ENCODE results near the gene OR51E1. TPM values are rescaled to one million over a fixed set of nuclear protein-coding genes. Genes with fewer than 3 reads are reported as not detected.

Gene OR51E1
- total RNA-seq, 1 donor from 2014 or later, result not detected

DNA sequence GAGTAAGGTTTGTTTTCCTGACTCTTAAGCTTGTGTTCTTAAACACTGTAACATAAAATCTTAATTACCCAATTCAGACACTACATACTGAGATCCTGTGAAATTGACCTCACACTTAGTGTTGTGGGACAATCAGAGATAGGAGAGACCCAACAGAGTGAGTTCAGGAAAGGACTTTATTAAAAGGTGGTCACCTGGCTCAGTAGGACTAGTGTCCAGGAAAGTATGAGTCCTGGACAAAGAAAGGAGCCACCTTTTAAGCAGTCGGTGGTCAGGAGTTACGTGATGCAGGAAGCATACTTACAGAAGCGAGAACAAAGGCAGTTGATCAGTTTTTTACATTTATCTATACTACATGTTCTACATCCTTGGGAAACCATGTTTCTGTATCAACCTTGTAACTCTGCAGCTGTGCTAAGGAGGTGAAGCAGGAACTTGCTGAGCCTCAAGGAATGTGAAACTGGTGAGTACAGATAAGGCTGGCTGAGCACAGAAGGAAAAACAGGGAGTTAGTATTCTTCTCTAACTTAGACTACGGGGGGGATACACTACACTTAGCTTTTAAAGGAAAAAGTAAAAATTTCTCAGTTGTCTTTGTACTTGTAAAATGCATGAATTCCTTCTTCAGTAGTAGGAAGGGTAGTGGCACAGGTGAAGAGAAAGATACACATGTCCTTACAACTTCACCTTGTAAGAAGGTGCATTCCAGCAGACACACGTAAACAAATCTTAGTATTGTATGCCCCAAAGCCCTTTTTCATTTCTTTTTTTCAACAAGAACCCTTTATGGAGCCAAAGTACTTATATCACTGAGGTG lies 15.1 kb downstream of the OR51E1 start:
- Histone ChIP-seq H3K4me3 (ENCODE audit: low read depth, low read length) (no peak overlapping the region), H3K27me3 (ENCODE audit: control insufficient read depth, insufficient read depth, low read length) (no peaks in the 10 kb centered on the region), H3K36me3 (ENCODE audit: control insufficient read depth, insufficient read depth, low read length) (no peaks in the 10 kb centered on the region)
- TF ChIP-seq, protein P1, sequence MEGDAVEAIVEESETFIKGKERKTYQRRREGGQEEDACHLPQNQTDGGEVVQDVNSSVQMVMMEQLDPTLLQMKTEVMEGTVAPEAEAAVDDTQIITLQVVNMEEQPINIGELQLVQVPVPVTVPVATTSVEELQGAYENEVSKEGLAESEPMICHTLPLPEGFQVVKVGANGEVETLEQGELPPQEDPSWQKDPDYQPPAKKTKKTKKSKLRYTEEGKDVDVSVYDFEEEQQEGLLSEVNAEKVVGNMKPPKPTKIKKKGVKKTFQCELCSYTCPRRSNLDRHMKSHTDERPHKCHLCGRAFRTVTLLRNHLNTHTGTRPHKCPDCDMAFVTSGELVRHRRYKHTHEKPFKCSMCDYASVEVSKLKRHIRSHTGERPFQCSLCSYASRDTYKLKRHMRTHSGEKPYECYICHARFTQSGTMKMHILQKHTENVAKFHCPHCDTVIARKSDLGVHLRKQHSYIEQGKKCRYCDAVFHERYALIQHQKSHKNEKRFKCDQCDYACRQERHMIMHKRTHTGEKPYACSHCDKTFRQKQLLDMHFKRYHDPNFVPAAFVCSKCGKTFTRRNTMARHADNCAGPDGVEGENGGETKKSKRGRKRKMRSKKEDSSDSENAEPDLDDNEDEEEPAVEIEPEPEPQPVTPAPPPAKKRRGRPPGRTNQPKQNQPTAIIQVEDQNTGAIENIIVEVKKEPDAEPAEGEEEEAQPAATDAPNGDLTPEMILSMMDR (IDR thresholded peaks at IDR 0.05; ENCODE audit: insufficient read depth, low read length, poor library complexity, severe bottlenecking), result no peak
- DNase-seq (ENCODE audit: low read depth), result no peak

DNA sequence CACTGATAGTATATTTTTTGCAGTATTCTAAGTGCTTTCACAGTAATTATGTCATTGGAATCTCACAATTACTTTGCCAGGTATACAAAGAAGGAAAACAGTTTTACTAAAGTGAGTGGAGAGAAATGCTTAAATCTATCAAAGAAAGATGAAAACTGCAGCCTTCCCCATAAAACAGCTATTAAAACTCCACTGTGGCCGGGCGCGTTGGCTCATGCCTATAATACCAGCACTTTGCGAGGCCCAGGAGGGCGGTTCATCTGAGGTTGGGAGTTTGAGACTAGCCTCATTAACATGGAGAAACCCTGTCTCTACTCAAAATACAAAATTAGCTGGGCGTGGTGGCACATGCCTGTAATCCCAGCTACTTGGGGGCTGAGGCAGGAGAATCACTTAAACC lies 19.1 kb downstream of the OR51E1 start:
- no peaks in the 10 kb centered on the region for H3K36me3 ChIP-seq (ENCODE audit: control insufficient read depth, insufficient read depth, low read length)

DNA sequence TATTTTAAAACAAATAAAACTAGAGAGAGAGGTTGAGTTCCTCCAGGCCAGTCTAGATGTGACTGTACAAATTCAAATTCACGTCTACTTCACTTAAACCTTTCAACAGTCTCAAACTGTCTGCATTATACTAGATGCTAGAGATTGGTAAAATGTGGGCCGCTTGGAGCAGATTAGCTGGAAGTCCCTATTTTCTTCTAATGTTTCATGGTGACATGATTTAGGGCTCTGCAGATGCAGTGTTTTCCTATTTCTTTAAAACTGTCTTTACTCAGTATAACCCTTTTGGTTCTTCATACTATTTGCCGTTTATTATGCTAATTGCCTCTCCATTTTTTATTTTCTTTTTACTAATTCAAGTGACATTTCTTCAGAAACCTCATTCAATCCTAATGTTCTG lies 20.4 kb downstream of the OR51E1 start:
- no peak overlapping the region for H3K4me3 ChIP-seq (ENCODE audit: low read depth, low read length)
- DNase-seq (ENCODE audit: low read depth), result no peak
- TF ChIP-seq, protein P1 (IDR thresholded peaks at IDR 0.05; ENCODE audit: insufficient read depth, low read length, poor library complexity, severe bottlenecking), result no peak
- no peaks in the 10 kb centered on the region for H3K27me3 ChIP-seq (ENCODE audit: control insufficient read depth, insufficient read depth, low read length)
- H3K36me3 ChIP-seq (ENCODE audit: control insufficient read depth, insufficient read depth, low read length), result no peaks in the 10 kb centered on the region

More for the DNA sequence above, 19.1 kb downstream of the OR51E1 start:
- DNase-seq (ENCODE audit: low read depth), result no peak
- TF ChIP-seq, protein P1 (IDR thresholded peaks at IDR 0.05; ENCODE audit: insufficient read depth, low read length, poor library complexity, severe bottlenecking), result no peak
- H3K27me3 ChIP-seq (ENCODE audit: control insufficient read depth, insufficient read depth, low read length), result no peaks in the 10 kb centered on the region
- no peak overlapping the region for H3K4me3 ChIP-seq (ENCODE audit: low read depth, low read length)

DNA sequence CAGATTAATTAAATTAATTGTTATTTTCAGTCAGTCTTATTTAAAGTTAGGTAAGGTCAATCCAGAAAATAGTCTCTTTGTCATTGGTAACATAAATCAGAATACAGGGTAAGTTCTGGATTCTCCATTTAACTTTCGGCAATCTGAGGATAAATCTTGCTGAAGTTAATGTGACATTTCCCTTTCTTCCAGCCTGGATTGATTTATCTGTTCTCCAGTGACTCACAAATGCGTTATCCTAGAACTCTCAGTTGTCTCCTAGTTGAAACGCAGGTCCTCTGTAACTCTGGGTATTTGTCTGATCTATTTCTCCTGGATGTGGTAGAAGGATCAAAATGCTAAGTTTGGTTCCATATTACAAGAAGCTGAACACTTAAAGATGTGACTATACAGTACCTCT lies 21.0 kb downstream of the OR51E1 start:
- Histone ChIP-seq H3K27me3 (ENCODE audit: control insufficient read depth, insufficient read depth, low read length) (no peaks in the 10 kb centered on the region), H3K36me3 (ENCODE audit: control insufficient read depth, insufficient read depth, low read length) (no peaks in the 10 kb centered on the region), H3K4me3 (ENCODE audit: low read depth, low read length) (no peak overlapping the region)
- TF ChIP-seq, protein P1 (IDR thresholded peaks at IDR 0.05; ENCODE audit: insufficient read depth, low read length, poor library complexity, severe bottlenecking), result no peak
- no peak for DNase-seq (ENCODE audit: low read depth)

DNA sequence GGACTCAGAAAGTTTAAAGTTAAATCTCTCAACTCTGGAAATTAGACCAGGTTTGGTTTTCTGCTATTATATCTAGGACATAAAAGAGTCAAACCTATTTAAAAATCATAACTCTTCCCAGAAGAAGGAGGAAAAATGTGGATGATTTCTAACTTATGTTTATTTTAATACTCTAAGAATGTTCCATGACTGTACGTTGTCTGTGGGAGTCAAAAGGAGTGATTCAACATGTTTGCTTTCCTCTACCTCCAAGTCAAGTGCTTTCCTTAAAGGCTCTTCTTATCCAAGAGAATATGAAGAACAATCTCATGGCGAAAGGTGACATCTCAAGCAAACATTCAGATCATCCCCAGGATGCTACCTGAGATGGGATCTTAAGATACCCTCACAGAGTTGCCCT lies 21.6 kb downstream of the OR51E1 start:
- no peaks in the 10 kb centered on the region for H3K27me3 ChIP-seq (ENCODE audit: control insufficient read depth, insufficient read depth, low read length)
- H3K36me3 ChIP-seq (ENCODE audit: control insufficient read depth, insufficient read depth, low read length), result no peaks in the 10 kb centered on the region
- no peak for DNase-seq (ENCODE audit: low read depth)
- no peak overlapping the region for H3K4me3 ChIP-seq (ENCODE audit: low read depth, low read length)
- TF ChIP-seq, protein P1 (IDR thresholded peaks at IDR 0.05; ENCODE audit: insufficient read depth, low read length, poor library complexity, severe bottlenecking), result no peak

DNA sequence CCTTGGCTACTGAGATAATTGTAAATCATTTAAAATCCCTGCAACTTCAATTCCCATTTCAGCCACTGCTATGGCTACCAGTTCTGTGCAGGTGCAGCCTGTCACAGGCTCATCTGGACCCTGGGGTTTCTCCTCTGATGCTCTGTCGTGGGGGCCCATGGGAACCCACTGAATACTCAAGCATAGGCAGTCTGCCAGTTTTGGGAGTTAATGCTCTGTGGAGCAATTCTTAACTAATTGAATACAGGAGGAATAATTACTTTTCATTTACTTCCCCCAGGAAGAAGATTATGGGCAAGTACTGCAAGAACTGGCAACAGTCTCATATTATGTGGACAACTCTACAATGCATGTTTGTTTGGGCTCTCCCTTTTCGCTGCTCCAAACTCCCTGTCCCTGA lies 28.0 kb downstream of the OR51E1 start:
- TF ChIP-seq, protein P1 (IDR thresholded peaks at IDR 0.05; ENCODE audit: insufficient read depth, low read length, poor library complexity, severe bottlenecking), result no peak
- no peaks in the 10 kb centered on the region for H3K36me3 ChIP-seq (ENCODE audit: control insufficient read depth, insufficient read depth, low read length)

More for the DNA sequence above, 28.0 kb downstream of the OR51E1 start:
- H3K27me3 ChIP-seq (ENCODE audit: control insufficient read depth, insufficient read depth, low read length), result no peaks in the 10 kb centered on the region
- DNase-seq (ENCODE audit: low read depth), result no peak
- no peak overlapping the region for H3K4me3 ChIP-seq (ENCODE audit: low read depth, low read length)

Data from kidney epithelial cell (primary cell).